ENCODE data around the gene PIBF1.

DNA sequence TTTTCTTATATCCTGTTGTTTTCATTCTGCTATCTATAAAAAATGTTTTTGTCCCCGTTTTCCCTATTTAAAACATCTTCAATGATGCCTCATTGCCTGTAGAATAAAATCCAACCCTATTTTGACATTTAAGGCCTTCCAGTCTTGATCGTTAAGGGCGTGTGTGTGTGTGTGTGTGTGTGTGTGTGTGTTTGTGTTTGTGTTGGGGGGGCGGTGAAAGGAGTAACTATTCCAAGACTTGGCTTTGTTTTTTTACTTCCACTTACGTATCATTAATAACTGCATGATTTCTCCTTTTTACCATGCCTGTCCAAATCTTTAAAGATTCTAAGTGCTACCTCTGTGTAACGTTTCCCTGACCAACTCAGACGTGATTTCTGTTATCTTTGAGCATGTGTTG lies 784 bp downstream of the PIBF1 start:
- no peak for TF ChIP-seq CTCF (IDR thresholded peaks at IDR 0.05)
- no peak for TF ChIP-seq ZFX (IDR thresholded peaks at IDR 0.05; ENCODE audit: borderline replicate concordance)
